Measurements from ENCODE around the gene EEF2KMT. TPM values are rescaled to one million over a fixed set of nuclear protein-coding genes. Genes with fewer than 3 reads are reported as not detected.
A peak's percentile ranks its signal among the peaks of the same experiment; 100 is the strongest.

EEF2KMT gene
- total and polyA plus RNA-seq, 9 of the 15 experiments (the other 6 are each of a cell fraction or from before 2014, with no cell fraction given) = 4.2 to 22.7 (median 12.8) TPM

- no TSS peak for BruUV-seq (replicated peaks)
- TF ChIP-seq ELF1 (tag; IDR thresholded peaks at IDR 0.05) (no peak), ZNF76 (CRISPR knock-in tag; IDR thresholded peaks at IDR 0.05; ENCODE audit: borderline replicate concordance) (no peak), KLF1 (tag; IDR thresholded peaks at IDR 0.05) (no peak), CTCF (IDR thresholded peaks at IDR 0.05 in 2 of 3, conservative IDR thresholded peaks at IDR 0.05 in 1 of 3; ENCODE audit: insufficient read depth in 2 of 3, low read depth in 1 of 3, low read length in 3 of 3) (peak in 2 of 3 experiments; percentile 15 to 21; a peak in 2 of 6 replicates), ZNF282 (CRISPR knock-in tag; IDR thresholded peaks at IDR 0.05) (no peak), RBM25 (IDR thresholded peaks at IDR 0.05; ENCODE audit: low read depth, low read length, severe bottlenecking) (peak; percentile 65)
- Histone ChIP-seq H3K79me2 (ENCODE audit: control insufficient read depth, insufficient read depth, low read length) (no peaks in the 10 kb centered on the region), H3K9ac (ENCODE audit: insufficient read depth in 1 of 2, low read depth in 2 of 2, low read length in 2 of 2) (no peak overlapping the region), H3K9me1 (ENCODE audit: control insufficient read depth, insufficient read depth, low read length) (no peaks in the 10 kb centered on the region), H3K36me3 (ENCODE audit: control insufficient read depth, insufficient read depth, low read length) (no peaks in the 10 kb centered on the region), H3K4me3 (no peak overlapping the region), H3K27me3 (ENCODE audit: control insufficient read depth in 2 of 2, insufficient read depth in 2 of 2, low read length in 2 of 2) (peaks cover 38 to 68% of the 10 kb centered on the region in 2 experiments; a peak in 4 of 5 replicates), H3K9me3 (replicated peaks; ENCODE audit: control insufficient read depth, insufficient read depth, low read depth, low read length) (no peaks in the 10 kb centered on the region), H3K27ac (ENCODE audit: extremely low read depth, low read depth, low read length) (no peak overlapping the region), H4K20me1 (replicated peaks; ENCODE audit: control insufficient read depth, insufficient read depth, low read length) (0 out of 2 replicates have a peak, but pooled peaks cover 4% of the 10 kb centered on the region), H3K4me1 (replicated peaks in 1 of 2; ENCODE audit: control insufficient read depth in 2 of 2, insufficient read depth in 2 of 2, low read length in 2 of 2) (peaks cover 0 to 5% of the 10 kb centered on the region in 2 experiments; a peak in 2 of 5 replicates), H3K4me2 (ENCODE audit: insufficient read depth, low read length) (no peak overlapping the region), H2AFZ (ENCODE audit: low read depth, low read length) (no peak overlapping the region)
- in situ Hi-C loops (cut with MboI) = no loop called here
- FAIRE-seq = peak; percentile 29
- POLR2A ChIA-PET = interaction anchor here (0.7 kb wide), 1 partner anchor 13 kb away, joined by 4 read pairs; no protein-coding TSS in a partner anchor
- intact Hi-C loops (cut with micrococcal nuclease) = no loop called here
- no peak for DNase-seq (ENCODE audit: extremely low read depth in 1 of 4, low spot score in 3 of 4)
- under 1% methylated on average over 19 of the region's 19 CpGs for WGBS (ENCODE audit: insufficient coverage, low coverage, missing lambda C conversion rate)
- peak; percentile 51; the same call in 2 of the 3 replicates for ATAC-seq
- CTCF ChIA-PET (ENCODE audit: low intra/inter-chr PET ratio) = no interaction called here
These were observed 34.5 kb downstream of the EEF2KMT start for GRCh38 chr16:5062790-5063765.

All from K562 (cell line).